Superior temporal gyrus (tissue), 1 donor: ENCODE results near the gene DIS3L2.
"Not testable (repeated sequence)": the region's sequence is repeated elsewhere in the genome, so short reads cannot be mapped to it uniquely, and the experiment has no call there.

Experiments
- DNase-seq: peaks from one replicate; pipeline ENCODE4 v3.0.0-alpha.2; 2016; ENCODE audit errors: extremely low spot score

DIS3L2 gene

DNA sequence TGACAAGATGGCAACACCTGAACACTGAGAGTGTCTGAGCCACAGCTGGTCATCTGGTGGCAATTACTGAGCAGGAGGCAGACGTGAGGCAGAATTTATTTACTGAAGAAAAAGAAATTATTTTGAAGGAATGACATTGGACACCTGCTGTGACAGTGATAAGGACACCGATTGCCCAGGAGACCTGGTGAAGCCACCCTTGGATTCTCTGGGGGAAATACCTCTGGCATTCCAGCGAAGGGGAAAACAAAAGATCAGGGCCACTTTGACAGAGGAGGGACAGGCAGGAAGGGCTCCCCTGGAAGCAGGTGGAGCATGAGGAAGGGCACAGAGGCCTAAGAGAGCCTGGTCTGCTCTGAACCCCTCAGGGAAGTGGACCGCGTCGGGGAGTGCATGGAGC, 331.7 kb downstream of the DIS3L2 start:
- no peak for DNase-seq

- DNase-seq, result no peak
These were observed 334.5 kb downstream of the DIS3L2 start for GRCh38 chr2:232295971-232296370.

DNA sequence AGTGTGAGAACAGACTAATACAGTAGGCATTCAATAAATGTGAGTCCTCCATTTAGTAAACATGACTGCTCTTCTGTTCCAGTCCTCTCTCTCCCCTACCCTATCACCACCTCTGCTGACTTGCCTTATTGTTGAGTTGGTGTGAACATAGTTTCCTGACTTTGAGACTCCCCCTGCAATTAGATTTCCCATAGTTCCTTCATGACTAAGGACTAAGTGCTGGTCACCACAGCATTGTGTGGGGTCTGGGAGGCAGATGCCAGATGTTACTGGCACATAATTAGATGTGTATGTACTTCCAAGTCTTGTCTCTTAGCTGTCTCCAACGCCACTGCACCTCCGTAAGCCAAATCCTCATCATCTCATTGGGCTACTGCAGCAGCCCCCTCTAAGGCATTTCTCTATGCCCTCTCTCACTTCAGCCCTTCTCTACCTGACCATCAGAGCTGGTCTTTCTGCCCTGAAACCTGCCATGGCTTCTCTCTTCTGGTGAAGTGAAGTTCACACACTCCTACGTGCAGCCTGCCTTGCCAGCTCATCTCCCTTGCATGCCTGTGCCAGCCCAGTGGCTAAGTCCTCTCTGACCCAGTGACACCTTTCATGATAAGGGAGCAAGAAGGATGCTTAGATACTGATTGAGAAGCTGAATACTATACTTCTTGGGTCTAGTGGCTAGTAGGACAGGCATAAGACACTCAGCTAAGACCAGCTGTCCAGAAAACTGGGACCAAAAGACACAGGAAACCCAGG, 335.4 kb downstream of the DIS3L2 start:
- DNase-seq, result no peak

DNA sequence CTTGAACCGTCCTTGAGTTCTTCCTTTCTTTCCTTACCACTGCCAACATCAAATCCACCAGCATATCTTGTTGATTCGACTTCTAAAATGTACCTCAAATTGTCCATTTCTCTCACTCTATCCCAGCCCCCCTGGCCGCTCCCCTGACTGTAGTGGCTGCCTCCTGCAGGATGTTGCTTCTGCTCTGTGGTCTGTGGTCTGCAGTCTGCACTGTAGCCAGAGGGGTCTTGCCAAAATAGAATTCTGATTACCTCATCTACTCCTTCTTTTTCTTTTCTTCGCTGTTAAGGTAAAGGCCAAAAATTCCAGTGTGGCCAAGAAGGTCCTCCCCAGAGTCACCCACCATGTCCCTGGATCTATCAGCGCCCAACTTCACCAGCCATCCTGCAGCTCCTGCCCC, 337.6 kb downstream of the DIS3L2 start:
- no peak for DNase-seq

DNA sequence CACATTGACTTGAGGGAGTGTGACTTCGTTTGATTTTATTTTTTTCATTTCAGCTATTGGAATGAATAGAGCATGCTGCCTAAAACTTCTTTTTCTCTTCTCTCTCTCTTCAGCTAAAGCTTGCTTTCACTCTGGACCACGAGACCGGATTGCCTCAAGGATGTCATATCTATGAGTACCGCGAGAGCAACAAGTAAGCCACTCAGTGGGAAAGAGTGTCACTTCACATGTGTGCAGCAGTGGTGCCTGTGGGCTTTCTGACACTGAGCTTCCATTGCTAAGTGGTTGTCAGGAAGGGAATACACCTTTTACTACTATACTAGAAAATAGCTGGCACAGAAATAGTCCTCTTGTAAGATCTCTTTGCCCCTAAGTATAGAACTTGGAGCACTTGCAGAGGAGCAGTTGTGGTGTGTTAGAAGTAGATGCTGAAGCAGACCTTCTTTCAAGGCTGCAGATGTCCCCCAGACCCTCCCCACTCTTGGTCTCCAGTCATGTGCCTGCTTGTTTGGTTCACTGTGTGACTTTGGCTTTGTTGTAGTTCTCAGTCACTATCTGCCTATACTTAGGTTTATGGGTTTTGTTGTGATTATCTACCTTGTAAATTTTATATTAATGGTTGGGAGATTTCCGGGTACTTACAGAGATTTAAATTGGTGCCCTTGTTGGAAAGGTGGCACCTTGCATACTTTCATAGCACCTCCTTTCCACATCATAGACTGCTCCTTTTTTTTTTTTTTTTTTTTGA, 338.6 kb downstream of the DIS3L2 start:
- no peak for DNase-seq

DNA sequence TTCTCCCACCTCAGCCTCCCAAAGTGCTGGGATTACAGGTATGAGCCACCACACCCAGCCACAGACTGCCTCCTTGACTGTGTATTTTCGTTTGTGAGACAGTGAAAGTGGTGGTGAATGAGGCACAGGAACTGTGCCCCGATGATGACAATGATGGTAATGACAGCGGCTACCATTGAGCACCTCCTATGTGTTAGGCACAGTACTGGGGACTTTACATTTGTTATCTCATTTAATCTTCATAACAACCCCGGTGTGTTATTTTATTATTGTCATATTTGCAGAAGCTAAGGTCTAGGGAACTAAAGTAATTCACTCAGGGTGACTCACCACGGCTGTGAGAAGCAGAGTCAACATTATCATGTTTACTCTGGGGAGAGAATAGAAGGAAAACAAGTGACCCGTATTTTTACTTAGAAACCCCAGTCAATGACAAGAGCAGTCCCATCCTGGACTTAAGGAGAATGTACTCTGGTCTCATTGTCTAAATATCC, 339.4 kb downstream of the DIS3L2 start:
- no peak for DNase-seq

- DNase-seq, result no peak
These were observed 342.7 kb downstream of the DIS3L2 start for GRCh38 chr2:232304236-232304635.

- DNase-seq, result no peak
These were observed 345.3 kb downstream of the DIS3L2 start for GRCh38 chr2:232306741-232307305.

DNA sequence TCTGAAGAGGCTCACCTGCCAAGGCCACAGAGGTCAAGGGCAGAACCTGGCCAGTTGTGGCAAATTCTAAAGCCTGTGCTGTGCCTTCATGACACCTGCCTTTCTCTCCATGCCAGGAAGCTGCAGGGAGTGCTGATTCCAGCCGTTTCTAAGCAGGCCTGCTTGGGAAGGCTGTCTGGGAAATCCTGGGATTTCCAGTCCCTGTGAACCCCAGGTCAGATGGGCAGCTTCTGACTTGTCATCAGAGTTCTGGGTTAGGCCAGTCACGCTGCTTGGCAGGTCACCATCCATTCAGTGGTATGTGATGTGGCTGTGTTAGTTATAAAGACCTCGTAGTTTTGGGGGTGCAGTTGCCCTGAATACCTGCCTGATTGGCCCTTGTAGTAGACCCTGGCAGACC, 346.3 kb downstream of the DIS3L2 start:
- no peak for DNase-seq

DNA sequence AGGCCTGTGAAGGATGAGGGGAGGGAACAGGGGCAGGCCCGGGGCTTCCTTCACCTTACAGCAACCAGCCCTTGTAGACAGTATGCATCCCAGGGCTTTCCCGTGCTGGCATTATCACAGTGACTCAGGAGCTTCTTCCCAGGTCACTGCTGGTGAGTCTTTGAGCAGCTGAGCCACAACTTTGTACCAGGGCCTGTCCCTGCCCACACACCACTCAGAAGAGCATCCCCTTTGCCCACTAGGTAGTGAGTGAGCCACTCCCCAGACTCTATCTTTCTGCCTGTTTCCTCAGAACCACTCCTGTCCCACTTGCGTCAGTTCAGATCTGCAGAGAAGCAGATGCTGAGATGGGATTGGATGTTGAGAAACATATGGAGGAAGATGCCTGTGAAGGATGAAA, 347.5 kb downstream of the DIS3L2 start:
- no peak for DNase-seq

GRCh38 chr2:232309592-232309991, 348.1 kb downstream of the DIS3L2 start:
- DNase-seq, result no peak

- peak; percentile 32 for DNase-seq
These were observed 348.6 kb downstream of the DIS3L2 start for GRCh38 chr2:232310121-232310520.

DNA sequence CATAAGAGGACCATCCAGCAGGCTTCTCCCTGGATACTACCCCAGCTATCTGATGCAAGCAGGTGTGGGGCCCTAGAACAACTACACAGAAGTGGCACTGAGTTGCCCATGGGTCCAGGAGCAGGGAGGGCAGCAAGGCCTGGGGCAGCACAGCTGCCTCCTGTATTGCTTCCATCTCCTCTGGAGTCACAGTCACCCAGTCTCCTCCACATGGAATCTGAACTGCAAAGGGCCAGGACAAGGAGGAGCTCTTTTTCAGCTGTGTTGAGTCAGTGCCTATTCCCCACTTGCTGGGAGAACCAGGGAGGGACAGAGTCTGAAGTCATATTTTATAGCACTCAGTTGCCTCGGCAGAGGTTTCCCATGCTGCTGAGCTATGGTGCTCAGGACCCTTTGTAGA, 349.2 kb downstream of the DIS3L2 start:
- DNase-seq, result no peak

- not testable (repeated sequence) for DNase-seq
These were observed 352.1 kb downstream of the DIS3L2 start for GRCh38 chr2:232313645-232314044.

DNA sequence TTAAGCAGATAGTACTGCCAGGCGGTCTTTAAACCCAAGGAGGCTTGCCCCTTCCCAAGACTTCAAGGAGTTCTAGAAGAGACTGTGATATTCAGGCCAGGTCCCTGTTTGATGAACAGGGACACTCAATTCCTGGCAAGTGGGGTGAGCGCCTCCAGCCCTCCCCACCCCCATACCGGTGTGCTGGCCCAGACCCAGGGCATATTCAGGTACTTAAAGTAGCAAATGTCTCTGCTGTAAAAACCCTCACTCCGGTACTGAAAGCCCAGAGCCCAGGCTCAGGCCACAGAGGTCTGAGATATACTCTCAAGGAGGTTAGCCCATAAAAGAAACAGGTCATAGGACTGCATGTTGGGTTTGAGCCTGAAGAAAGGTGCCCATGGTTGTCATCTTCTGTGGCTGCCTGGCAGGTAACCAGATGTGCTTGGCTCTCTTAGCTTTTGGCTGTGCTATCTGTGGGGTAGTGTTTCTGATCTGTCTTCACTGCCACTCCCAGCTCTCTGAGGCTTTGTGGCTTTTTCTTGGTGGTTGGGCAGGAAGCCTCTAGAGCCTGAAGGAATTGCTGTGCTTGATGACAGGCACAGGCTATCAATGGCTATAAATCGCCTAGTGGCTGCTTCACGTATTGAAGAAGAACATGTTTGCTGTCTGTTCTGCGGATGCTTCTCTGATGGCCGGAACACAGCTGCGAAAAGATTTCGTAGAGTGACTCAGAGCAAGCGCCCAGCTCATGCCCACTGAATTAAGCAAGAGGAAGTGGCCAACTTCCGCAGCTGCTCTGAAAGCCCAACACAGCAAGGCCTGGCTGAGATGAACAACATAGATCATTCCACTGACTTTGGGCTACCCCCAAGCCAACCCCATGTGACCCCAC, 353.8 kb downstream of the DIS3L2 start:
- DNase-seq, result peak; percentile 67

DNA sequence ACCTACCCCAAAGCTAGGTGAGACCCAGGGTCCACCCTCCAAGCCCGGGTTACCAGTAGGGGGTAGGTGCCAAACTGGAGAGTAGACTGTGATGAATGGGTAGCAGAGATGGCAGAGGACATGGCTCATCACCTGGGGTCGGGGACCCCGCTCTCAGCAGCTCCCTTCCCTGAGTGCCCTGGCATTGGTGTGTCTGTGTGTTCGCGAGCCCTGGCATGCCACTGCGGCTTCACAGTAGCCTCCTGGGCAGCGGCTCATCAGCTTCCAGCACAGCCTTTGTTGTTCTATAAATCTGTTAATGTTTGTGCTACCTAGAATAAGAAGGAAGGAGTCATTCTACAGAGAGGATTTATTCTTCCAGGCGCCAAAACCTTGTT, 354.4 kb downstream of the DIS3L2 start:
- DNase-seq, result no peak

- no peak for DNase-seq
These were observed 355.2 kb downstream of the DIS3L2 start for GRCh38 chr2:232316461-232317330.

GRCh38 chr2:232318169-232318855, 356.8 kb downstream of the DIS3L2 start:
- no peak for DNase-seq

- no peak for DNase-seq
These were observed 357.7 kb downstream of the DIS3L2 start for GRCh38 chr2:232319067-232319802.
